ENCODE data around the gene IPO9. TPM values are rescaled to one million over a fixed set of nuclear protein-coding genes. Genes with fewer than 3 reads are reported as not detected.
A peak's percentile ranks its signal among the peaks of the same experiment; 100 is the strongest.

Gene IPO9
- total RNA-seq, 1 experiment from 2014 or later = 121 TPM

DNA sequence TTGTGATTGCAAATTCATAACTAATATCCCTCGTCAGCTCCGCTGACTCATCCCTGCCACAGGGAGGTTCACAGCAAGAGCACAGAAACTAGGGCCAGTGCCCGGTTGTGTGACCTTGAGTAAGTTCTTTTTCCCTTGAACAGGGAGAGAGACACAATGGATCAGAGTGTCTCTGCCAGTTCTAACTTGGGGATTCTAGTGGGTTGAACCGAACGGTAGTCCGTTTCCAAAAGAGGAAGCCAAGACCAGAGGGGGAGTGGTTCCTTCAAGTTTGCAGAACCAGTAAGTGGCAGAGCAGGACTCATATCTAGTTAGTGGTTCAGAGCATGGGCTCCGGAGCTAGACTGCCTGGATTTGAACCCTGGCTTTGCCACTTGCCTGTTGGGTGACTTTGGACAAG lies 54.8 kb downstream of the IPO9 start:
- H3K27me3 ChIP-seq (replicated peaks; ENCODE audit: insufficient read depth, low read depth, low read length, poor library complexity) = no peaks in the 10 kb centered on the region
- TF ChIP-seq, protein P1, sequence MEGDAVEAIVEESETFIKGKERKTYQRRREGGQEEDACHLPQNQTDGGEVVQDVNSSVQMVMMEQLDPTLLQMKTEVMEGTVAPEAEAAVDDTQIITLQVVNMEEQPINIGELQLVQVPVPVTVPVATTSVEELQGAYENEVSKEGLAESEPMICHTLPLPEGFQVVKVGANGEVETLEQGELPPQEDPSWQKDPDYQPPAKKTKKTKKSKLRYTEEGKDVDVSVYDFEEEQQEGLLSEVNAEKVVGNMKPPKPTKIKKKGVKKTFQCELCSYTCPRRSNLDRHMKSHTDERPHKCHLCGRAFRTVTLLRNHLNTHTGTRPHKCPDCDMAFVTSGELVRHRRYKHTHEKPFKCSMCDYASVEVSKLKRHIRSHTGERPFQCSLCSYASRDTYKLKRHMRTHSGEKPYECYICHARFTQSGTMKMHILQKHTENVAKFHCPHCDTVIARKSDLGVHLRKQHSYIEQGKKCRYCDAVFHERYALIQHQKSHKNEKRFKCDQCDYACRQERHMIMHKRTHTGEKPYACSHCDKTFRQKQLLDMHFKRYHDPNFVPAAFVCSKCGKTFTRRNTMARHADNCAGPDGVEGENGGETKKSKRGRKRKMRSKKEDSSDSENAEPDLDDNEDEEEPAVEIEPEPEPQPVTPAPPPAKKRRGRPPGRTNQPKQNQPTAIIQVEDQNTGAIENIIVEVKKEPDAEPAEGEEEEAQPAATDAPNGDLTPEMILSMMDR (conservative IDR thresholded peaks at IDR 0.05; ENCODE audit: low read depth, low read length) = no peak
- TF ChIP-seq EZH2 (IDR thresholded peaks at IDR 0.05; ENCODE audit: borderline replicate concordance, low read depth, low read length, poor library complexity, severe bottlenecking) = no peak
- POLR2A ChIA-PET (ENCODE audit: low non-redundant PET) = no interaction called here
- H3K36me3 ChIP-seq (ENCODE audit: insufficient read depth, low read length, poor library complexity, severe bottlenecking) = no peaks in the 10 kb centered on the region
- no TSS peak for BruUV-seq (replicated peaks)
- peak overlapping the region; percentile 14 for H3K27ac ChIP-seq (ENCODE audit: low read depth, low read length, poor library complexity, severe bottlenecking)
- no peak for DNase-seq (ENCODE audit: low spot score)
- intact Hi-C loops (cut with micrococcal nuclease; ENCODE audit: unreplicated experiment) = no loop called here
- CTCF ChIA-PET = interaction anchor here (0.6 kb wide), 1 partner anchor 21 kb away, joined by 7 read pairs; no protein-coding TSS in a partner anchor
- H3K4me3 ChIP-seq (ENCODE audit: low read depth, low read length, poor library complexity, severe bottlenecking) = no peak overlapping the region
- H3K4me1 ChIP-seq (ENCODE audit: insufficient read depth, low read length, poor library complexity, severe bottlenecking) = no peaks in the 10 kb centered on the region
- H3K9me3 ChIP-seq (ENCODE audit: low read depth, low read length, poor library complexity, severe bottlenecking) = no peaks in the 10 kb centered on the region

DNA sequence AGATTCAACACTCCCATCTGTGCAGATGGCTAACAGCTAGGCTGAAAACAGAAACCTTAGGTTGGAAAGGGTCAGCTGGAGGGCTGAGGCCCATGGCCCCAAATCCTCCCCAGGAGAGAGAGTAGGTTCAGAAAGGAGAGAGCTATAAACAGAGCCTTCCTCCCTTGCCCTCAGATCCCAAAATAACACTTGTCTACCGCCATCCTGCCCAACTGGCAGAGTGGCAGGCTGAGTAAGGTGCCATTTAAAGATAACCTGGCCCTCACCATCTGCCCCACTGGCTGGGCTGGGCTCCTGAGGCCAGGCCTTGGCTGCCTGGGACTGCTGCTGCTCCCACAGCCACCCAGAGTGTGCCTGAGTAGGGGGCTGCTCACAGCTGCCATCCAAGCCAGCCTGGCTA lies 55.5 kb downstream of the IPO9 start:
- no TSS peak for BruUV-seq (replicated peaks)
- H3K9me3 ChIP-seq (ENCODE audit: low read depth, low read length, poor library complexity, severe bottlenecking) = no peaks in the 10 kb centered on the region
- ChIA-PET CTCF (no interaction called here), POLR2A (ENCODE audit: low non-redundant PET) (interaction anchor here (0.6 kb wide), 1 partner anchor 43 kb away, joined by 4 read pairs; no protein-coding TSS in a partner anchor)
- H3K4me3 ChIP-seq (ENCODE audit: low read depth, low read length, poor library complexity, severe bottlenecking) = no peak overlapping the region
- H3K4me1 ChIP-seq (ENCODE audit: insufficient read depth, low read length, poor library complexity, severe bottlenecking) = no peaks in the 10 kb centered on the region
- H3K36me3 ChIP-seq (ENCODE audit: insufficient read depth, low read length, poor library complexity, severe bottlenecking) = no peaks in the 10 kb centered on the region
- no peak overlapping the region for H3K27ac ChIP-seq (ENCODE audit: low read depth, low read length, poor library complexity, severe bottlenecking)
- H3K27me3 ChIP-seq (replicated peaks; ENCODE audit: insufficient read depth, low read depth, low read length, poor library complexity) = no peaks in the 10 kb centered on the region
- intact Hi-C loops (cut with micrococcal nuclease; ENCODE audit: unreplicated experiment) = no loop called here
- TF ChIP-seq, protein P1 (conservative IDR thresholded peaks at IDR 0.05; ENCODE audit: low read depth, low read length) = no peak
- TF ChIP-seq EZH2 (IDR thresholded peaks at IDR 0.05; ENCODE audit: borderline replicate concordance, low read depth, low read length, poor library complexity, severe bottlenecking) = no peak
- no peak for DNase-seq (ENCODE audit: low spot score)

DNA sequence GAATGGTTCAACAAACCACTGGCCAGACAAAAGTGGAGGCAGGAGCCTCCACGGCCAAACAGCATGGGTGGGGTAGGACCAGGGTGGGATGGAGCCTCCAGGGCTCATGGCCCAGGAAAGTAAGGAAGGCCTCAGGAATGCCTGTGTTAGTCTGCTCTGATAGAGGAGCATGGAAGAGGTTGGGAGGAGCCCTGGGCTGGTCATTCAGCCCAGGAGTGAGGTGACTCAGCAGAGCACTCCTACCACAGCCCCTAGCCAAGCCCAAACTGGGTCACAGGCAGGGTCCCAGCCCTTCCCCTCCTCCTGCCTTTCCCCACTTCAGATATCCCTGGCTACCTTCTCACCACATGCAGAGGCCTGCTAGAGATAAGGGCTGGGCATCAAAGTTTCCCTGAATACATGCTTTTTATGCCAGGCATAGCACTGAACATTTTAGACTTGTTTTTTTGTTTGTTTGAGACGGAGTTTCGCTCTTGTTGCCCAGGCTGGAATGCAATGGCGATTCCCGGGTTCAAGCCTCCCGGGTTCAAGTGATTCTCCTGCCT lies 56.6 kb downstream of the IPO9 start:
- DNase-seq (ENCODE audit: low spot score) = no peak
- ChIA-PET CTCF (no interaction called here), POLR2A (ENCODE audit: low non-redundant PET) (no interaction called here)
- Histone ChIP-seq H3K27ac (ENCODE audit: low read depth, low read length, poor library complexity, severe bottlenecking) (no peak overlapping the region), H3K36me3 (ENCODE audit: insufficient read depth, low read length, poor library complexity, severe bottlenecking) (no peaks in the 10 kb centered on the region), H3K27me3 (replicated peaks; ENCODE audit: insufficient read depth, low read depth, low read length, poor library complexity) (no peaks in the 10 kb centered on the region), H3K4me1 (ENCODE audit: insufficient read depth, low read length, poor library complexity, severe bottlenecking) (no peaks in the 10 kb centered on the region), H3K4me3 (ENCODE audit: low read depth, low read length, poor library complexity, severe bottlenecking) (no peak overlapping the region), H3K9me3 (ENCODE audit: low read depth, low read length, poor library complexity, severe bottlenecking) (no peaks in the 10 kb centered on the region)
- TF ChIP-seq, protein P1 (conservative IDR thresholded peaks at IDR 0.05; ENCODE audit: low read depth, low read length) = no peak
- no peak for TF ChIP-seq EZH2 (IDR thresholded peaks at IDR 0.05; ENCODE audit: borderline replicate concordance, low read depth, low read length, poor library complexity, severe bottlenecking)
- intact Hi-C loops (cut with micrococcal nuclease; ENCODE audit: unreplicated experiment) = no loop called here
- BruUV-seq (replicated peaks) = no TSS peak

Measured in A673 (cell line).